Stimulated activated CD4-positive, alpha-beta T cell treated with anti-CD3 and anti-CD28 coated beads, TNF-alpha, amount 100 ng/mL, for 1 hour (primary cell): Measurements from ENCODE around the gene VAMP3.

ENCODE experiments used
- DNase-seq, 3 donors: peaks; one replicate each; pipeline ENCODE4 v3.0.0-alpha.2; 2020; ENCODE audit warnings: low read depth in 3 of 3, low spot score in 1 of 3

VAMP3 gene

GRCh38 chr1:7810395-7810794 lies 39.3 kb downstream of the VAMP3 start:
- no peak for DNase-seq

- DNase-seq: no peak
Observed at GRCh38 chr1:7811476-7811875, 40.4 kb downstream of the VAMP3 start.

GRCh38 chr1:7813677-7814373 lies 42.7 kb downstream of the VAMP3 start:
- DNase-seq: no peak

GRCh38 chr1:7821282-7821681 lies 50.2 kb downstream of the VAMP3 start:
- no peak for DNase-seq

DNA sequence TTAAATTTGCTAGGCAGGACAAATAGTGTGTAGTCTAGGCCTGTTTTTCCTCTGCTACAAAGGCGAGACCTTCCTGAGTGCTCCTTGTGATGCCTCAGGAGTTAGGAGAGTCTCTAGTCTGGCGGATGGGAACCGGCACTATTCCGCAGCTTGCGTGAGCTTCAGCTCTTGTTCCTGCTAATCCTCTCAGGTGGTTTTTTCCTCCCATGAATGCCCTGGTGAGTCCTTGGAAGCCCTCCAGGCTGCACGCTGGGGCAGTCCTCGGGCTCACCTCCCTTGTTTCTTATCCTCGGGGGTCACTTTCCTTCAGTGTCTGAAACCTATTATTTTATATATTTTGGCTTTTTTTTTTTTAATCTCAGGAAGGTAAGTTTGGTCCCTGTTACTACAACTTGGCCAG lies 53.6 kb downstream of the VAMP3 start:
- DNase-seq: no peak

DNA sequence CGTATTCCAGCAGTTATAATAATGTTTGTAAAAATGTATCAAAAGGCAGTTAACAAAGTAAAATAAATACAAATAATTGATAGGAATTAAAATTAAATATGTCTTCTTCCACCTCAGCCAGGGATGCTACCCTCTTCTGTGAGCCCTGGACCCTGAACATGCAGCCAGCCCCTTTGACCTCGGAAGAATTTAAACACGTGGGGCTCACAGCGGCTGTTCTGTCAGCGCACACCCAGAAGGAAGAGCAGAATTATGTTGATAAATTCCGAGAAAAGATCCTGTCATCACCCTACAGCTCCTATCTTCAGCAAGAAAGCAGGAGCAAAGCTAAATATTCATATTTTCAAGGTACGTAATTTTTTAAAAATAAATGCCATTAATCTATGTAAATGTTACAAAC lies 55.3 kb downstream of the VAMP3 start:
- DNase-seq: no peak

GRCh38 chr1:7827126-7827955 lies 56.2 kb downstream of the VAMP3 start:
- DNase-seq: peak in 2 of 3 donors; percentile 8 to 13
